Transverse colon (tissue), 4 donors: Measurements from ENCODE around the gene JAKMIP1. TPM values are rescaled to one million over a fixed set of nuclear protein-coding genes. Genes with fewer than 3 reads are reported as not detected.

Experiments used
- DNase-seq: peaks from one replicate; pipeline ENCODE4 v3.0.0-alpha.2; 2019
- H3K27ac ChIP-seq, 4 donors: fragments of 200-600 bp; sonication (generic); 2 replicates each; pipeline ENCODE4 v1.5.1; 2016 to 2018; ENCODE audit warnings: inconsistent platforms in 4 of 4
- H3K27me3 ChIP-seq: fragments of 200-600 bp; sonication (generic); 2 replicates; pipeline ENCODE4 v1.5.1; 2017; ENCODE audit warnings: inconsistent platforms
- H3K36me3 ChIP-seq, 4 donors: fragments of 200-600 bp; sonication (generic); 2 replicates each; pipeline ENCODE4 v1.5.1; 2017 to 2019; ENCODE audit warnings: inconsistent platforms in 4 of 4
- H3K4me1 ChIP-seq, 4 donors: fragments of 200-600 bp; sonication (generic); 2 replicates each; pipeline ENCODE4 v1.5.1; 2017 to 2020; ENCODE audit warnings: inconsistent platforms in 4 of 4
- H3K4me3 ChIP-seq, 4 donors: fragments of 200-600 bp; sonication (generic); 1 replicate in 1 of 4; 2 replicates in 3 of 4; pipeline versions ENCODE4 v1.5.1 to v1.6.1; 2017 to 2019; ENCODE audit warnings: inconsistent platforms in 4 of 4
- H3K9me3 ChIP-seq, 2 donors: fragments of 200-600 bp; sonication (generic); 2 replicates each; pipeline ENCODE4 v1.5.1; 2017 to 2019; ENCODE audit warnings: inconsistent platforms in 2 of 2
- CTCF ChIP-seq, 5 experiments: fragments of 200-600 bp in 3 of 5; fragments of 450-650 bp in 2 of 5; sonication (generic) in 3 of 5; IDR thresholded peaks; 1 replicate in 2 of 5; 2 replicates in 3 of 5; pipeline ENCODE4 v1.5.1; 2016 to 2017; ENCODE audit warnings: antibody characterized with exemption in 5 of 5, inconsistent platforms in 3 of 5, mild to moderate bottlenecking in 2 of 5, moderate library complexity in 1 of 5
- EP300 ChIP-seq: sonication (generic); formaldehyde crosslinking; IDR thresholded peaks from one replicate; pipeline ENCODE4 v1.6.1; 2017; ENCODE audit warnings: antibody characterized with exemption, low read depth
- POLR2A ChIP-seq: fragments of 450-650 bp; IDR thresholded peaks from one replicate; pipeline ENCODE4 v1.6.1; 2016; ENCODE audit warnings: antibody characterized with exemption, mild to moderate bottlenecking, moderate library complexity
- POLR2AphosphoS5 ChIP-seq, 3 donors: sonication (generic); formaldehyde crosslinking; IDR thresholded peaks; one replicate each; pipeline ENCODE4 v1.6.1; 2016; ENCODE audit warnings: antibody characterized with exemption in 3 of 3
- WGBS, 2 donors: methylation state at CpG; one replicate each; pipeline ENCODE4 v1.1.5; 2018; ENCODE audit warnings: low coverage in 1 of 2; 5-methylcytosine and 5-hydroxymethylcytosine counted together
- in situ Hi-C, 4 donors: fragments of 200-750 bp; cut with MboI; loops; one replicate each; pipeline versions ENCODE4 v1.15.0 to v1.15.1; 2017; ENCODE audit warnings: low sequenced_read_pairs in 3 of 4, low pct_ligation_motif_present in 1 of 4, low pct_unique_long_range_greater_than_20kb in 1 of 4
- intact Hi-C: fragments of 100-400 bp; cut with DNase I; formaldehyde crosslinking; loops from one replicate; pipeline ENCODE4 v1.15.1; 2023; ENCODE audit warnings: low total_unique reads
- total RNA-seq, 4 donors: library from RNA; depleted of rRNA; stranded (reverse); fragments of >200 nt; gene quantifications; one replicate each; pipeline ENCODE4 v1.1.0, GENCODE V29; 2016

JAKMIP1 gene
- total RNA-seq, 4 donors from 2014 or later, result 1.2 to 1.7 TPM; not detected in 2

GRCh38 chr4:6123541-6123940 is 76.8 kb downstream of the JAKMIP1 start:
- in situ Hi-C loops, result no loop called here
- Histone ChIP-seq H3K4me1 (no peaks in the 10 kb centered on the region), H3K4me3 (no peak overlapping the region), H3K27me3 (no peaks in the 10 kb centered on the region), H3K27ac (no peak overlapping the region), H3K9me3 (no peaks in the 10 kb centered on the region), H3K36me3 (no peaks in the 10 kb centered on the region)
- WGBS, 2 donors, result 76% methylated on average over 2 of the region's 2 CpGs; no CpG with 5 or more reads in 1 of the 2 donors
- no peak for DNase-seq
- intact Hi-C loops, result no loop called here
- TF ChIP-seq POLR2AphosphoS5 (IDR thresholded peaks at IDR 0.05), result no peak
- TF ChIP-seq CTCF (IDR thresholded peaks at IDR 0.05), result no peak
- no peak for TF ChIP-seq EP300
- TF ChIP-seq POLR2A, result no peak

GRCh38 chr4:6123116-6123515 is 77.2 kb downstream of the JAKMIP1 start:
- Histone ChIP-seq H3K4me3 (no peak overlapping the region), H3K9me3 (no peaks in the 10 kb centered on the region), H3K27me3 (no peaks in the 10 kb centered on the region), H3K4me1 (no peaks in the 10 kb centered on the region), H3K27ac (no peak overlapping the region), H3K36me3 (no peaks in the 10 kb centered on the region)
- in situ Hi-C loops, result no loop called here
- 50 to 76% methylated on average over 1 to 7 of the region's 7 CpGs for WGBS, 2 donors
- intact Hi-C loops, result no loop called here
- no peak for DNase-seq
- TF ChIP-seq EP300 (no peak), POLR2A (no peak), CTCF (IDR thresholded peaks at IDR 0.05) (no peak), POLR2AphosphoS5 (IDR thresholded peaks at IDR 0.05) (no peak)

- TF ChIP-seq EP300 (no peak), POLR2A (no peak), POLR2AphosphoS5 (IDR thresholded peaks at IDR 0.05) (no peak), CTCF (IDR thresholded peaks at IDR 0.05) (no peak)
- H3K9me3 ChIP-seq, result no peaks in the 10 kb centered on the region
- no peak overlapping the region for H3K4me3 ChIP-seq
- no peak overlapping the region for H3K27ac ChIP-seq
- intact Hi-C loops (no loop called here), in situ Hi-C loops (no loop called here)
- no peaks in the 10 kb centered on the region for H3K4me1 ChIP-seq
- no peaks in the 10 kb centered on the region for H3K27me3 ChIP-seq
- no peak for DNase-seq
- WGBS, 2 donors, result 65 to 94% methylated on average over 4 to 6 of the region's 6 CpGs
- H3K36me3 ChIP-seq, result no peaks in the 10 kb centered on the region
These were observed 77.9 kb downstream of the JAKMIP1 start for GRCh38 chr4:6122496-6122895.

- Histone ChIP-seq H3K4me1 (no peaks in the 10 kb centered on the region), H3K4me3 (no peak overlapping the region), H3K27ac (no peak overlapping the region), H3K27me3 (no peaks in the 10 kb centered on the region), H3K36me3 (no peaks in the 10 kb centered on the region), H3K9me3 (no peaks in the 10 kb centered on the region)
- DNase-seq, result no peak
- in situ Hi-C loops (no loop called here), intact Hi-C loops (no loop called here)
- 88 to 95% methylated on average over 6 to 12 of the region's 12 CpGs for WGBS, 2 donors
- TF ChIP-seq EP300 (no peak), CTCF (IDR thresholded peaks at IDR 0.05) (no peak), POLR2AphosphoS5 (IDR thresholded peaks at IDR 0.05) (no peak), POLR2A (no peak)
These were observed 78.4 kb downstream of the JAKMIP1 start for GRCh38 chr4:6121941-6122340.
